ENCODE data around the gene FOXF1. TPM values are rescaled to one million over a fixed set of nuclear protein-coding genes. Genes with fewer than 3 reads are reported as not detected.

FOXF1 gene
- polyA plus RNA-seq, 2 of the 4 experiments (the other 2 are of a cell fraction), result not detected

GRCh38 chr16:86501989-86502855, 8.1 kb upstream of the FOXF1 start (continued):
- TF ChIP-seq CTCF (IDR thresholded peaks at IDR 0.05) (no peak), TFCP2L1 (CRISPR knock-in tag; IDR thresholded peaks at IDR 0.05) (no peak), HOXB5 (CRISPR knock-in tag; IDR thresholded peaks at IDR 0.05) (no peak), CBX2 (IDR thresholded peaks at IDR 0.05; ENCODE audit: borderline replicate concordance, low read depth) (no peak), FOSB (CRISPR knock-in tag; IDR thresholded peaks at IDR 0.05) (no peak), ZSCAN20 (CRISPR knock-in tag; IDR thresholded peaks at IDR 0.05) (no peak), JUN (IDR thresholded peaks at IDR 0.05) (no peak), ATOH8 (CRISPR knock-in tag; IDR thresholded peaks at IDR 0.05; ENCODE audit: low read depth) (no peak), MAFK (IDR thresholded peaks at IDR 0.05; ENCODE audit: partially characterized antibody) (no peak), JUNB (IDR thresholded peaks at IDR 0.05) (no peak), ESRRA (IDR thresholded peaks at IDR 0.05; ENCODE audit: borderline replicate concordance, low read length) (no peak)

GRCh38 chr16:86502856-86503748, 7.2 kb upstream of the FOXF1 start:
- DNase-seq (ENCODE audit: low read depth in 1 of 2, low spot score in 1 of 2) (no peak), FAIRE-seq (no peak), ATAC-seq (no peak)
- Histone ChIP-seq H3K9me3 (no peaks in the 10 kb centered on the region), H3K4me2 (no peak overlapping the region), H3K4me3 (no peak overlapping the region), H3K4me1 (peaks cover 7% of the 10 kb centered on the region; the same call in 1 of the 3 replicates), H3K27ac (no peak overlapping the region)
- ChIA-PET POLR2A (no interaction called here), CTCF (interaction anchor here (1.1 kb wide), 1 partner anchor 16 kb away, joined by 3 read pairs; no protein-coding TSS in a partner anchor)
- 15% methylated on average over 21 of the region's 22 CpGs for WGBS (ENCODE audit: missing lambda C conversion rate)
- TF ChIP-seq PBX3 (IDR thresholded peaks at IDR 0.05) (no peak), MAFK (IDR thresholded peaks at IDR 0.05; ENCODE audit: partially characterized antibody) (no peak), PHF8 (IDR thresholded peaks at IDR 0.05; ENCODE audit: borderline replicate concordance, low read depth) (no peak), POLR2A (IDR thresholded peaks at IDR 0.05; ENCODE audit: low read length) (no peak), HOXB5 (CRISPR knock-in tag; IDR thresholded peaks at IDR 0.05) (no peak), ZC3H11A (IDR thresholded peaks at IDR 0.05) (no peak), RFX5 (IDR thresholded peaks at IDR 0.05) (no peak), EHF (CRISPR knock-in tag; IDR thresholded peaks at IDR 0.05) (no peak), NR3C1 (IDR thresholded peaks at IDR 0.05) (no peak), REST (IDR thresholded peaks at IDR 0.05) (no peak), HDAC2 (IDR thresholded peaks at IDR 0.05) (no peak), CBX2 (IDR thresholded peaks at IDR 0.05; ENCODE audit: borderline replicate concordance, low read depth) (no peak), RCOR1 (IDR thresholded peaks at IDR 0.05; ENCODE audit: low read depth, low read length) (no peak)
